Mesodermal cell (in vitro differentiated cells): ENCODE results near the gene CFAP206.
A peak's percentile ranks its signal among the peaks of the same experiment; 100 is the strongest.

Source experiments
- H3K27ac ChIP-seq: 2 replicates; pipeline ENCODE4 v1.7.0; 2013; ENCODE audit warnings: mild to moderate bottlenecking, low read depth, low read length, moderate library complexity; ENCODE audit not compliant: severe bottlenecking
- H3K36me3 ChIP-seq: 2 replicates; pipeline ENCODE4 v1.7.1; 2013; ENCODE audit warnings: mild to moderate bottlenecking, low read length, moderate library complexity; ENCODE audit not compliant: control insufficient read depth, insufficient read depth
- H3K4me1 ChIP-seq: one replicate; pipeline ENCODE4 v1.7.1; 2013; ENCODE audit warnings: mild to moderate bottlenecking, low read length; ENCODE audit not compliant: insufficient read depth, control insufficient read depth, poor library complexity, severe bottlenecking
- H3K4me3 ChIP-seq: 2 replicates; pipeline ENCODE4 v1.7.0; 2013; ENCODE audit warnings: low read length, control low read depth, mild to moderate bottlenecking; ENCODE audit not compliant: insufficient read depth, poor library complexity, severe bottlenecking; ENCODE audit errors: extremely low read depth
- H3K9me3 ChIP-seq: 2 replicates; pipeline ENCODE4 v1.7.1; 2013; ENCODE audit warnings: mild to moderate bottlenecking, low read length, moderate library complexity; ENCODE audit not compliant: control insufficient read depth
- WGBS, 2 experiments: methylation state at CpG; one replicate each; pipeline ENCODE4 v1.1.5; 2013; ENCODE audit warnings: missing lambda C conversion rate in 2 of 2; ENCODE audit not compliant: insufficient coverage in 2 of 2; 5-methylcytosine and 5-hydroxymethylcytosine counted together

Gene CFAP206

GRCh38 chr6:87421576-87421975, 13.8 kb downstream of the CFAP206 start:
- no peak overlapping the region for H3K27ac ChIP-seq
- no peaks in the 10 kb centered on the region for H3K36me3 ChIP-seq

DNA sequence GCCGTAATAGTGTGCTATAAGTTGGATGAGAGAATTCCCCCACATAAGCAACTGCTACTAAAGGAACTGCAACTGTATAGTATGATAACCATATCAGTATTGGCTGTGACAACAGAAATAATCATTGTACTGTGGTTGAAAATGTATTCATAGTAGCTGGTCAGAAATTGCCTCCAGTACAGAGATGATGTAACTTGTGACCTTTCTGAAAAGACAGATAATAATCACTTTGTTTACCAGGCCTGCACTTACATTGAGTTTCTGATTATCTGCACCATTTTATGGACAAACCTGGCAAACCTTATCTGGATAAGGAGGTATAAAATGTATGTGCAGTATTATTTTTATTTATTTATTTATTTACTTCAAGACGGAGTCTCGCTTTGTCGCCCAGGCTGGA, 19.0 kb downstream of the CFAP206 start:
- Histone ChIP-seq H3K4me1 (no peaks in the 10 kb centered on the region), H3K9me3 (no peaks in the 10 kb centered on the region), H3K4me3 (no peak overlapping the region), H3K36me3 (no peaks in the 10 kb centered on the region), H3K27ac (no peak overlapping the region)
- 89% methylated on average over 3 of the region's 4 CpGs; no CpG with 5 or more reads in 1 of the 2 experiments for WGBS, 2 experiments

More at GRCh38 chr6:87421576-87421975, 13.8 kb downstream of the CFAP206 start:
- Histone ChIP-seq H3K4me3 (no peak overlapping the region), H3K9me3 (no peaks in the 10 kb centered on the region), H3K4me1 (no peaks in the 10 kb centered on the region)
- 100% methylated on average over 1 to 2 of the region's 2 CpGs for WGBS, 2 experiments

DNA sequence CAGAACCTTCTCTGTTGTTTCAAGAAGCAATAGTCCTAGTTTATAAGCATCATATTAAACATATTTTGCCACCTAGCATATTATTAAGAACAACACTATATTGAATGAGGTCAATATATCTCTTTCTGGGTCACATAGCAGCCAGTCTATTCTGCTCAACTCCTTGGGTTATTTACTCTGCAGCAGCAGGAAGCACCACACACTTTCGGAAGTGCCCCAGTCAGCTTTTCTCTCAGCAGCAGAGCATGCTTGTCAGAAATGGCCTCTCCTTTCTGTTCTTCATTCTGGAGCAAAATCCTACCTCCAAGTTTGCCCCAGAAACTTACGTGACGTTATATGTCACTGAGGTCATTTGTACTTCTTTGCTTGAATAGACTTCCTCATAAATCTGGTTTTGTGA, 22.7 kb downstream of the CFAP206 start:
- Histone ChIP-seq H3K4me1 (no peaks in the 10 kb centered on the region), H3K27ac (no peak overlapping the region), H3K9me3 (no peaks in the 10 kb centered on the region), H3K36me3 (no peaks in the 10 kb centered on the region), H3K4me3 (no peak overlapping the region)
- 60 to 75% methylated on average over 1 of the region's 3 CpGs for WGBS, 2 experiments

GRCh38 chr6:87431263-87431662, 23.5 kb downstream of the CFAP206 start:
- Histone ChIP-seq H3K36me3 (no peaks in the 10 kb centered on the region), H3K27ac (no peak overlapping the region)
- WGBS, 2 experiments: 88 to 100% methylated on average over 3 to 4 of the region's 5 CpGs

DNA sequence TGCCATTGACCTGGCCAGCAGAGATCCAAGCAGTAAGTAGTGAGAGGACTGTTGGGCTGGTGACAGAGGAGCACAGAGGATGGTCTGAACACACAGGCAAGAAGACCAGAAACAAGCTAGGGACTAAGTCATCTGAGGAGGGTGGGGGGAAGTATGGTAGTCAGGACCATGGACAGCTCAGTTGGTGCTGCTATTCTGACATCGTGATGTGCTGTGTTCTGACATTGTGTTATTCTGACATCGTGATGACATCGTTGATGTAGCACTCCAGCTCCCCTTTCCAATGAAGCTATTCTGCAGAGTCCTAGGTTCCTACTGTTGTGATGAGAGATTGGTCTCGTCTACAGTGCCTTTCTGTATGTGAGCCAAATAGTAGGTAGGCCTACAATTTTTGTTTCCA, 28.7 kb downstream of the CFAP206 start:
- 6 to 37% methylated on average over 2 to 3 of the region's 4 CpGs for WGBS, 2 experiments
- Histone ChIP-seq H3K9me3 (no peaks in the 10 kb centered on the region), H3K4me1 (no peaks in the 10 kb centered on the region), H3K4me3 (no peak overlapping the region), H3K27ac (no peak overlapping the region), H3K36me3 (no peaks in the 10 kb centered on the region)

More at GRCh38 chr6:87431263-87431662, 23.5 kb downstream of the CFAP206 start:
- H3K4me1 ChIP-seq: no peaks in the 10 kb centered on the region
- no peak overlapping the region for H3K4me3 ChIP-seq
- H3K9me3 ChIP-seq: no peaks in the 10 kb centered on the region

GRCh38 chr6:87441711-87442110, 33.9 kb downstream of the CFAP206 start:
- Histone ChIP-seq H3K9me3 (no peaks in the 10 kb centered on the region), H3K4me3 (no peak overlapping the region), H3K27ac (no peak overlapping the region), H3K36me3 (no peaks in the 10 kb centered on the region), H3K4me1 (peaks cover 7% of the 10 kb centered on the region)
- WGBS, 2 experiments: 89 to 90% methylated on average over 5 of the region's 5 CpGs

DNA sequence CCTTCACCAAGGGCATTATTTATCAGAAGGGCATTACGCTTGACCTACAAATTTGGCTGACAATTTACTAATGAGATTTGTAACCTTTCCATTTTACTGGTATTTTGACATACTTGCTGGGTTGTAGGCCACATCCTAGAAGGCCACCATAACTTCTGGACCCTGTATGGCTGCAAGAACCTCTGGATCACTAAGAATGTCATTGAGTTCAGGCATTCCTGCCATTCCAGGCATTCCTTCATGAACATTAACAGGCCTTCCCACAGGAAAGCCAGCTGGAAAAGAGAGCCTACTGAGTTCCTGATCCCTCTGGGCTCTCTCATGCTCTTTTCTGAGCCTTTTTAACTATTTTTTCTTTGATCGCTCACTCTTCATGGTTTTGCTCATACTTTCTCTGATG, 36.6 kb downstream of the CFAP206 start:
- H3K36me3 ChIP-seq: no peaks in the 10 kb centered on the region
- peaks cover 7% of the 10 kb centered on the region for H3K4me1 ChIP-seq
- peak overlapping the region; percentile 90 for H3K27ac ChIP-seq
- no peak overlapping the region for H3K4me3 ChIP-seq
- no peaks in the 10 kb centered on the region for H3K9me3 ChIP-seq
- 70 to 86% methylated on average over 1 to 2 of the region's 2 CpGs for WGBS, 2 experiments

- Histone ChIP-seq H3K4me3 (no peak overlapping the region), H3K36me3 (no peaks in the 10 kb centered on the region), H3K4me1 (no peaks in the 10 kb centered on the region), H3K27ac (no peak overlapping the region), H3K9me3 (no peaks in the 10 kb centered on the region)
- WGBS, 2 experiments: no CpG with 5 or more reads among the region's 2 CpGs
These were observed 57.3 kb downstream of the CFAP206 start for GRCh38 chr6:87465051-87465450.

DNA sequence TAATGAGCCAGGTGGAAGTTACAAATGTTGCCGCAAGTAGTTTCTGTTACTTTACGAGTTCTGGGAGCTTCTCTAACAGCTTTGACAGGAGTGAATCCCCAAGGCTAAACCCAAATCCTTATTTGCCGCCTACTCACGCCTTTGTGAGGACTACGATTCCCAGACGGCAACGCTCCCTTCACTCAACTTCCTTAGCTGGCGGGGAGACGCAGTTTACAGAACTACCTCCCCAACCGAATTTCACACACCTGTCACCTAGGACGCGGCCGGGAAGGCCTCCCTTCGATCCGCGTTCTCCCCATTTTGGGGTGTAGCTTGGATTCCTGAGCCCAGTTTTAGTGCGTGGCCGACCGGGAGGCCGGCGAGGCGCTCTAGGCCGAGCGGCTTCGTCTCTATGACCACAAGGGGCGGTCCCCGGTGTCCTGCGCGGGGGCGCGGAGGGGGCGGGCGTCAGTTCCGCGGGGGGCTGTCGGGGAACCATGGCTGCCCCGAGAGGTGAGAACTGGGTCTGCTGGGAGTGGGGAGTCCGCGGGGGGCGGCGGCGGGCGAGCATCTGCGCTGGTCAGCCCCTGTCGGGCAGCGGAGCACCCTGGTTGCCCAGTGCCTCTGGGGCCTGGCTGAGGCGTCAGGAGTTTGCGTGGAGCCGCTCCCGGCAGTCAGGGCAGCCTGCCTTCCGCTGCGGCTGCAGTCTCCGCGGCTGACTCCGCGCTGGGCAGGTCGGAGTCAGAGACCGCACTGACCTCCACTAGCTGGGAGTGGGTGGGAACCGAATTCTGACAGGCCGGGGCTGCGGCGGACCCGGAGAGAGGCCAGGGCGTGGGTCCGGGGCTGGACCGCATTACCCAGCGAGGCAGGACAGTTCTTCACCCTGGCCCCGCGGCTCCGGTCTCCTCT, 65.0 kb downstream of the CFAP206 start, which contains the start of gene SLC35A1:
Gene SLC35A1 (plus strand): TSS at position 450 of the 894 bp plus-strand sequence. CDS start 30 bp downstream, at position 480.
- WGBS, 2 experiments: 0 to 1% methylated on average over 36 to 48 of the region's 70 CpGs
- Histone ChIP-seq H3K9me3 (no peaks in the 10 kb centered on the region), H3K27ac (peak within 1 kb of the TSS; percentile 75), H3K36me3 (no peaks in the 10 kb centered on the region), H3K4me1 (no peaks in the 10 kb centered on the region), H3K4me3 (peak within 1 kb of the TSS; percentile 79)

GRCh38 chr6:87473419-87473903, 65.7 kb downstream of the CFAP206 start:
- Histone ChIP-seq H3K9me3 (no peaks in the 10 kb centered on the region), H3K27ac (peak overlapping the region; percentile 75), H3K4me3 (peak overlapping the region; percentile 79), H3K36me3 (no peaks in the 10 kb centered on the region), H3K4me1 (no peaks in the 10 kb centered on the region)
- 0 to 1% methylated on average over 9 to 10 of the region's 15 CpGs for WGBS, 2 experiments

- H3K27ac ChIP-seq: no peak overlapping the region
- H3K9me3 ChIP-seq: peaks cover 11% of the 10 kb centered on the region
- H3K36me3 ChIP-seq: peaks cover 17% of the 10 kb centered on the region
- H3K4me1 ChIP-seq: no peaks in the 10 kb centered on the region
- WGBS, 2 experiments: no CpG with 5 or more reads among the region's 3 CpGs
- no peak overlapping the region for H3K4me3 ChIP-seq
These were observed 74.2 kb downstream of the CFAP206 start for GRCh38 chr6:87481931-87482330.
